Sigmoid colon (tissue), 7 donors: ENCODE data around the gene VAMP8. TPM values are rescaled to one million over a fixed set of nuclear protein-coding genes. Genes with fewer than 3 reads are reported as not detected.

Experiments
- DNase-seq: peaks from one replicate; pipeline ENCODE4 v3.0.0-alpha.2; 2019
- H3K27ac ChIP-seq, 4 donors: fragments of 200-600 bp; sonication (generic); one replicate each; pipeline ENCODE4 v1.5.1; 2016 to 2019; ENCODE audit warnings: mild to moderate bottlenecking in 1 of 4
- H3K27me3 ChIP-seq, 3 donors: fragments of 200-600 bp; sonication (generic); one replicate each; pipeline ENCODE4 v1.5.1; 2019; ENCODE audit warnings: mild to moderate bottlenecking in 1 of 3
- H3K36me3 ChIP-seq, 4 donors: fragments of 200-600 bp; sonication (generic); one replicate each; pipeline ENCODE4 v1.5.1; 2016 to 2019
- H3K4me1 ChIP-seq, 4 donors: fragments of 200-600 bp; sonication (generic); one replicate each; pipeline ENCODE4 v1.5.1; 2017 to 2019
- H3K4me3 ChIP-seq, 4 donors: fragments of 200-600 bp; sonication (generic); one replicate each; pipeline ENCODE4 v1.5.1; 2017 to 2019; ENCODE audit warnings: mild to moderate bottlenecking in 2 of 4, moderate library complexity in 1 of 4
- H3K9me3 ChIP-seq, 4 donors: fragments of 200-600 bp in 3 of 4; sonication (generic) in 3 of 4; one replicate each; pipeline versions ENCODE4 v1.5.1 to v1.6.1; 2013 to 2019
- EP300 ChIP-seq, 4 donors: sonication (generic); formaldehyde crosslinking; IDR thresholded peaks; one replicate each; pipeline ENCODE4 v1.6.1; 2017; ENCODE audit warnings: antibody characterized with exemption in 4 of 4
- POLR2A ChIP-seq, 2 donors: fragments of 450-650 bp; IDR thresholded peaks; one replicate each; pipeline ENCODE4 v1.6.1; 2016; ENCODE audit warnings: antibody characterized with exemption in 2 of 2, mild to moderate bottlenecking in 2 of 2, moderate library complexity in 2 of 2
- POLR2AphosphoS5 ChIP-seq, 4 donors: sonication (generic); formaldehyde crosslinking; IDR thresholded peaks; one replicate each; pipeline ENCODE4 v1.6.1; 2017; ENCODE audit warnings: antibody characterized with exemption in 4 of 4
- WGBS, 2 donors: extraction: QIAGEN DNeasy Blood & Tissue Kit; methylation state at CpG; one replicate each; pipeline ENCODE4 v1.1.7; 2013; 5-methylcytosine and 5-hydroxymethylcytosine counted together
- intact Hi-C: fragments of 100-400 bp; cut with DNase I; formaldehyde crosslinking; loops from one replicate; pipeline ENCODE4 v1.15.1; 2023
- polyA plus RNA-seq, 3 donors: library from polyadenylated mRNA; stranded (reverse); fragments of 200-250 nt; gene quantifications; one replicate each; pipeline ENCODE4 v1.2.3, GENCODE V29; 2013
- small RNA-seq, 3 donors: library from RNA; depleted of rRNA; stranded (forward); fragments of <200 nt; gene quantifications; one replicate each; pipeline ENCODE3, GENCODE V24; 2016
- total RNA-seq, 4 donors: library from RNA; depleted of rRNA; stranded (reverse); fragments of >200 nt; gene quantifications; one replicate each; pipeline ENCODE4 v1.1.0, GENCODE V29; 2016
- TF ChIP-seq, protein P1 (sequence below), 4 experiments: fragments of 450-650 bp in 3 of 4; fragments of 200-600 bp in 1 of 4; IDR thresholded peaks; one replicate each; pipeline ENCODE4 v1.5.1; 2016 to 2019; ENCODE audit warnings: antibody characterized with exemption in 4 of 4, mild to moderate bottlenecking in 3 of 4, moderate library complexity in 2 of 4
- donor health status: healthy with polysubstance abuse.
- donor health status: Bipolar disorder and iron deficiency.
- donor health status: healthy.

VAMP8 gene
- total and polyA plus RNA-seq, 7 donors = 1.9 to 941 (median 33.3) TPM

DNA sequence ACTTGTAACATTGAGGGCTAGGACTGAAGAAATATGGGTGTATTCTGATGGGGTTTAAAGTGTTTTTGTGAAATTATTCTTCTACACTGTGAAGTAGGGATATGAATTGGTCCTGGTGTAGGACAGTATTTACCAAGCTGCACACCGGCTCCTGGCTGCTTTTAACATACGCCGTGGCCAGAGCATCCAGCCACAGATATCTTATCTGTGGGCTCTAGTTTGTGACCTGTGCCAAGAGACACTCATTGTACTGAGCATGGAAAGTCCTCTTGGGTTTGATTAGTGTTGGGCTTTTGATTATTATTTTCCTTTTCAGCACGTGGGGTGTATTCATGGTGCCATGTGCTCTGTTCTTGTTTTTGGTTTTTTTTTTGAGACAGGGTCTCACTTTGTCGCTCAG lies 46.6 kb downstream of the VAMP8 start:
- Histone ChIP-seq H3K36me3 (peaks cover 26 to 100% (median 60%) of the 10 kb centered on the region in 4 donors), H3K4me3 (no peak overlapping the region), H3K4me1 (no peaks in the 10 kb centered on the region), H3K27me3 (no peaks in the 10 kb centered on the region), H3K9me3 (no peaks in the 10 kb centered on the region), H3K27ac (no peak overlapping the region)
- 92 to 95% methylated on average over 5 of the region's 5 CpGs for WGBS, 2 donors
- intact Hi-C loops = no loop called here
- DNase-seq = no peak
- TF ChIP-seq POLR2A (IDR thresholded peaks at IDR 0.05) (no peak), EP300 (IDR thresholded peaks at IDR 0.05) (no peak), POLR2AphosphoS5 (IDR thresholded peaks at IDR 0.05) (no peak)
- TF ChIP-seq, protein P1, sequence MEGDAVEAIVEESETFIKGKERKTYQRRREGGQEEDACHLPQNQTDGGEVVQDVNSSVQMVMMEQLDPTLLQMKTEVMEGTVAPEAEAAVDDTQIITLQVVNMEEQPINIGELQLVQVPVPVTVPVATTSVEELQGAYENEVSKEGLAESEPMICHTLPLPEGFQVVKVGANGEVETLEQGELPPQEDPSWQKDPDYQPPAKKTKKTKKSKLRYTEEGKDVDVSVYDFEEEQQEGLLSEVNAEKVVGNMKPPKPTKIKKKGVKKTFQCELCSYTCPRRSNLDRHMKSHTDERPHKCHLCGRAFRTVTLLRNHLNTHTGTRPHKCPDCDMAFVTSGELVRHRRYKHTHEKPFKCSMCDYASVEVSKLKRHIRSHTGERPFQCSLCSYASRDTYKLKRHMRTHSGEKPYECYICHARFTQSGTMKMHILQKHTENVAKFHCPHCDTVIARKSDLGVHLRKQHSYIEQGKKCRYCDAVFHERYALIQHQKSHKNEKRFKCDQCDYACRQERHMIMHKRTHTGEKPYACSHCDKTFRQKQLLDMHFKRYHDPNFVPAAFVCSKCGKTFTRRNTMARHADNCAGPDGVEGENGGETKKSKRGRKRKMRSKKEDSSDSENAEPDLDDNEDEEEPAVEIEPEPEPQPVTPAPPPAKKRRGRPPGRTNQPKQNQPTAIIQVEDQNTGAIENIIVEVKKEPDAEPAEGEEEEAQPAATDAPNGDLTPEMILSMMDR (IDR thresholded peaks at IDR 0.05) = no peak

DNA sequence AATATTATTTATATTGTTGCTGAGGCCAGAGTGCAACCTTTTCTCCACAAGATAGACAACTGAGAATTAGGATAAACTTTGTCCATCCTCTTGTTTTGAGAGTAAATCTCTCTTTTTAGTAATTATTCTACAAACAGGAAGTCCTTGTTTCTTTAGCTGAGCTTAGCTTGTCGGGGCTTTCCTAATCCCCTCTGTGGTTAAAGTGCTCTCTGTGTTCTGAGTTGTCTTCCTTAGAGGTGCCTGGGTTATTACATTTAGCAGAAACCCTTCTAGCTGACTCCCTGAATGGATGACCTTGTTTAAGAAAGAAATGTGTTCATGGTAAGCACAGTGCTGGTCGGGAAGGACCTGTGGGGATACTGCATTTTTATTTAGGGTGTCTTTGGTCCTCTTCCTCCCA lies 51.3 kb downstream of the VAMP8 start:
- intact Hi-C loops = no loop called here
- WGBS, 2 donors = 62 to 72% methylated on average over 2 of the region's 2 CpGs
- H3K27me3 ChIP-seq = no peaks in the 10 kb centered on the region
- peaks cover 17 to 100% (median 72%) of the 10 kb centered on the region in 4 donors for H3K36me3 ChIP-seq
- H3K4me3 ChIP-seq = no peak overlapping the region
- TF ChIP-seq, protein P1 (IDR thresholded peaks at IDR 0.05) = no peak
- TF ChIP-seq EP300 (IDR thresholded peaks at IDR 0.05) (no peak), POLR2AphosphoS5 (IDR thresholded peaks at IDR 0.05) (no peak), POLR2A (IDR thresholded peaks at IDR 0.05) (no peak)
- no peak overlapping the region for H3K27ac ChIP-seq
- no peak for DNase-seq
- H3K4me1 ChIP-seq = no peaks in the 10 kb centered on the region
- no peaks in the 10 kb centered on the region for H3K9me3 ChIP-seq

DNA sequence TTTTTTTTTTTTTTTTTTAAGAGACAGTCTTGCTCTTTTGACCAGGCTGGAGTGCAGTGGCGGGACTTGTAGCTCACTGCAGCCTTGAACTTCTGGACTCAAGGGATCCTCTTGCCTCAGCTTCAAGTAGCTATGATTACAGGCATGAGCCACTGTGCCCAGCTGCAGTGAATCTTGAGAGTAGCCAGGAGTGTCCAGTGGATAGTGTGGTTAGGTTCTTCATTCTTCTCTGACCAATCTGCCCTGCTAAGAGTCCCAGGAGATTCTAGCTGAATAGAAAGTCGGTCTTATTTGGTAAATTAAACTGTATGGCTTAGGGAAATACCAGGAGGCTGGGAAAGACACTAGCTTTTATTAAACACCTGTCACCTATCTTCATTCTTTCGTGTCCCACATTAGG lies 53.9 kb downstream of the VAMP8 start:
- DNase-seq = no peak
- no peaks in the 10 kb centered on the region for H3K9me3 ChIP-seq
- no peak overlapping the region for H3K4me3 ChIP-seq
- H3K36me3 ChIP-seq = peaks cover 18 to 98% (median 65%) of the 10 kb centered on the region in 4 donors
- H3K27ac ChIP-seq = no peak overlapping the region
- no peaks in the 10 kb centered on the region for H3K4me1 ChIP-seq
- intact Hi-C loops = loop anchor here (10.0 kb wide), 1 partner anchor 483 kb away; no protein-coding TSS in a partner anchor
- H3K27me3 ChIP-seq = no peaks in the 10 kb centered on the region
- WGBS, 2 donors = 95 to 96% methylated on average over 3 of the region's 3 CpGs
- TF ChIP-seq EP300 (IDR thresholded peaks at IDR 0.05) (no peak), POLR2AphosphoS5 (IDR thresholded peaks at IDR 0.05) (no peak), POLR2A (IDR thresholded peaks at IDR 0.05) (no peak)
- TF ChIP-seq, protein P1 (IDR thresholded peaks at IDR 0.05) = no peak

Small RNA genes lying within 50 kb of the gene (small RNA-seq; reads per million reads assigned to genes)
- 0 to 0.06 (median 0) reads per million in 3 donors for gene RN7SL126P

Other genes starting within 250 kb of the VAMP8 start
- 10 to 100 TPM; 78.9 to 95.0 (median 80.8) TPM for gene TGOLN2, start 249.6 kb upstream of the VAMP8 start, total RNA-seq
- gene TGOLN2, start 249.6 kb upstream of the VAMP8 start, polyA plus RNA-seq = 10 to 100 TPM; 12.6 to 85.8 (median 20.8) TPM
- gene RETSAT, start 223.1 kb upstream of the VAMP8 start, total RNA-seq = 10 to 100 TPM; 26.5 to 54.6 (median 42.1) TPM
- 100 to 1,000 TPM in 1 of 3 donors, 10 to 100 TPM in 2; 33.6 to 112 (median 36.5) TPM for gene RETSAT, start 223.1 kb upstream of the VAMP8 start, polyA plus RNA-seq
- gene ELMOD3, start 222.8 kb upstream of the VAMP8 start, total RNA-seq = 10 to 100 TPM; 16.7 to 26.3 (median 22.9) TPM
- 10 to 100 TPM; 11.6 to 22.7 (median 12.0) TPM for gene ELMOD3, start 222.8 kb upstream of the VAMP8 start, polyA plus RNA-seq
- gene CAPG, start 167.2 kb upstream of the VAMP8 start, total RNA-seq = 10 to 100 TPM; 20.9 to 33.0 (median 30.1) TPM
- 100 to 1,000 TPM; 112 to 230 (median 150) TPM for gene CAPG, start 167.2 kb upstream of the VAMP8 start, polyA plus RNA-seq
- gene SH2D6, start 158.9 kb upstream of the VAMP8 start, total RNA-seq = not detected
- 10 to 100 TPM in 2 of 3 donors, 1 to 10 TPM in 1; 2.8 to 14.6 (median 11.4) TPM for gene SH2D6, start 158.9 kb upstream of the VAMP8 start, polyA plus RNA-seq
- gene MAT2A, start 38.4 kb upstream of the VAMP8 start, total RNA-seq = 100 to 1,000 TPM; 139 to 249 (median 151) TPM
- 10 to 100 TPM; 52.3 to 93.1 (median 61.0) TPM for gene MAT2A, start 38.4 kb upstream of the VAMP8 start, polyA plus RNA-seq
- 10 to 100 TPM; 14.9 to 25.3 (median 24.7) TPM for gene GGCX, start 16.1 kb upstream of the VAMP8 start, total RNA-seq
- gene GGCX, start 16.1 kb upstream of the VAMP8 start, polyA plus RNA-seq = 10 to 100 TPM in 2 of 3 donors, 1 to 10 TPM in 1; 3.6 to 22.8 (median 11.1) TPM
- gene VAMP5, start 6.8 kb downstream of the VAMP8 start, total RNA-seq = 10 to 100 TPM; 51.2 to 97.5 (median 69.6) TPM
- 10 to 100 TPM; 51.8 to 93.7 (median 68.0) TPM for gene VAMP5, start 6.8 kb downstream of the VAMP8 start, polyA plus RNA-seq
- gene RNF181, start 18.2 kb downstream of the VAMP8 start, total RNA-seq = 100 to 1,000 TPM; 124 to 175 (median 141) TPM
- gene RNF181, start 18.2 kb downstream of the VAMP8 start, polyA plus RNA-seq = 100 to 1,000 TPM; 165 to 190 (median 179) TPM
- gene TMEM150A, start 25.1 kb downstream of the VAMP8 start, total RNA-seq = 10 to 100 TPM; 18.4 to 29.9 (median 22.1) TPM
- gene TMEM150A, start 25.1 kb downstream of the VAMP8 start, polyA plus RNA-seq = 10 to 100 TPM in 2 of 3 donors, 1 to 10 TPM in 1; 7.4 to 12.0 (median 11.6) TPM
- gene C2orf68, start 34.5 kb downstream of the VAMP8 start, total RNA-seq = 10 to 100 TPM; 10.6 to 13.0 (median 12.8) TPM
- gene C2orf68, start 34.5 kb downstream of the VAMP8 start, polyA plus RNA-seq = 10 to 100 TPM; 18.6 to 23.0 (median 21.3) TPM
- gene USP39, start 38.6 kb downstream of the VAMP8 start, total RNA-seq = 100 to 1,000 TPM in 1 of 4 donors, 10 to 100 TPM in 3; 56.4 to 136 (median 72.0) TPM
- gene USP39, start 38.6 kb downstream of the VAMP8 start, polyA plus RNA-seq = 10 to 100 TPM; 39.9 to 49.2 (median 41.4) TPM
- gene SFTPB, start 90.6 kb downstream of the VAMP8 start, total RNA-seq = not detected
- gene SFTPB, start 90.6 kb downstream of the VAMP8 start, polyA plus RNA-seq = 10 to 100 TPM in 1 of 3 donors, under 1 TPM in 1, not detected in 1; 0.57 to 23.4 TPM
- gene GNLY, start 116.8 kb downstream of the VAMP8 start, total RNA-seq = 1 to 10 TPM in 1 of 4 donors, not detected in 3; 1.6 TPM
- gene GNLY, start 116.8 kb downstream of the VAMP8 start, polyA plus RNA-seq = 10 to 100 TPM in 1 of 3 donors, 1 to 10 TPM in 2; 2.4 to 13.9 (median 4.2) TPM
- 10 to 100 TPM; 12.4 to 20.6 (median 18.1) TPM for gene ATOH8, start 176.4 kb downstream of the VAMP8 start, total RNA-seq
- gene ATOH8, start 176.4 kb downstream of the VAMP8 start, polyA plus RNA-seq = 1 to 10 TPM; 1.6 to 9.4 (median 6.6) TPM